Measurements from ENCODE around the gene FAM107B.

- TF ChIP-seq, protein P1, sequence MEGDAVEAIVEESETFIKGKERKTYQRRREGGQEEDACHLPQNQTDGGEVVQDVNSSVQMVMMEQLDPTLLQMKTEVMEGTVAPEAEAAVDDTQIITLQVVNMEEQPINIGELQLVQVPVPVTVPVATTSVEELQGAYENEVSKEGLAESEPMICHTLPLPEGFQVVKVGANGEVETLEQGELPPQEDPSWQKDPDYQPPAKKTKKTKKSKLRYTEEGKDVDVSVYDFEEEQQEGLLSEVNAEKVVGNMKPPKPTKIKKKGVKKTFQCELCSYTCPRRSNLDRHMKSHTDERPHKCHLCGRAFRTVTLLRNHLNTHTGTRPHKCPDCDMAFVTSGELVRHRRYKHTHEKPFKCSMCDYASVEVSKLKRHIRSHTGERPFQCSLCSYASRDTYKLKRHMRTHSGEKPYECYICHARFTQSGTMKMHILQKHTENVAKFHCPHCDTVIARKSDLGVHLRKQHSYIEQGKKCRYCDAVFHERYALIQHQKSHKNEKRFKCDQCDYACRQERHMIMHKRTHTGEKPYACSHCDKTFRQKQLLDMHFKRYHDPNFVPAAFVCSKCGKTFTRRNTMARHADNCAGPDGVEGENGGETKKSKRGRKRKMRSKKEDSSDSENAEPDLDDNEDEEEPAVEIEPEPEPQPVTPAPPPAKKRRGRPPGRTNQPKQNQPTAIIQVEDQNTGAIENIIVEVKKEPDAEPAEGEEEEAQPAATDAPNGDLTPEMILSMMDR (conservative IDR thresholded peaks at IDR 0.05) = no peak
- no peak for TF ChIP-seq EZH2 (IDR thresholded peaks at IDR 0.05; ENCODE audit: low read depth)
These were observed 49.3 kb upstream of the FAM107B start for GRCh38 chr10:14823966-14824365.

All from PC-9 (cell line).